ENCODE results near the gene RBM23.
"Not testable (repeated sequence)": the region's sequence is repeated elsewhere in the genome, so short reads cannot be mapped to it uniquely, and the experiment has no call there.

Gene RBM23

GRCh38 chr14:22918804-22919600 lies at the start of gene RBM23:
RBM23 (minus strand) TSS chr14:22919149.
- DNase-seq, result peak; percentile 97

GRCh38 chr14:22966783-22967269 lies 47.9 kb upstream of the RBM23 start:
- DNase-seq, result no peak

GRCh38 chr14:22965916-22966782 lies 47.2 kb upstream of the RBM23 start:
- not testable (repeated sequence) for DNase-seq

GRCh38 chr14:22962061-22962676 lies 43.2 kb upstream of the RBM23 start:
- no peak for DNase-seq

- DNase-seq, result no peak
Measured at GRCh38 chr14:22955702-22956569, 37.0 kb upstream of the RBM23 start.

DNA sequence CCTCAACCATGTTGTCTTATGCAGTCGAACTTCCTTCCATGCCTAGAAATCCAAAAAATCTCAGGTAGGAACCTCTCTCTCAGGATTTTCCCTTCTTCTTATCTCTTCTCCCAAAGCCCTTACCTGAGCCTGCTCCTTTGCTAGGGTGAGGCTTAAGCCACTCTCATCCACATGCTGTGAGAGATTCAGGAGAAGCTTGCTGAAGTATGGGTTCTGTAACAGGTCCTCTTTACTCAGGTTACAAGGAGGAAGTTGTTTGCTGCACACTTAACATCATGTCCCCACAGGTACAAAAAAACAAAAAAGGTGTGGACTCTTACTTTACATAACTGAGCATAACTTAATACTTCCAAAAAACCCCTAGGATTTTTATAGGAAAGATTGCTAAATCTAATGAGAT lies 33.5 kb upstream of the RBM23 start:
- no peak for DNase-seq

GRCh38 chr14:22951795-22952194 lies 32.8 kb upstream of the RBM23 start:
- DNase-seq, result not testable (repeated sequence)

DNA sequence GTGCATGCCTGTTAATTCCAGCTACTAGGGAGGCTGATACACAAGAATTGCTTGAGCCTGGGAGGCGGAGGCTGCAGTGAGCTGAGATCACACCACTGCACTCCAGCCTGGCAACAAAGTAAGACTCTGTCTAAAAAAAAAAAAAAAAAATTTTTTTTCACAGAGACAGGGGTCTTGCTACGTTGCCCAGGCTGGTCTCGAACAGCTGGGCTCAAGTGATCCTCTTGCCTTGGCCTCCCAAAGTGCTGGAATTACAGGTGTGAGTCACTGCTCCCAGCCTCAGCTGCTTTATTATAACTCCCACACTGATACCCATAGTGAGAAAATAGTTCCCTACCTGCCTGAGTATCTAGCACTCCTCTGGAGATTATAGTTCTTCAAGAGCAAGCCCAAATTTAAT lies 26.7 kb upstream of the RBM23 start:
- no peak for DNase-seq

DNA sequence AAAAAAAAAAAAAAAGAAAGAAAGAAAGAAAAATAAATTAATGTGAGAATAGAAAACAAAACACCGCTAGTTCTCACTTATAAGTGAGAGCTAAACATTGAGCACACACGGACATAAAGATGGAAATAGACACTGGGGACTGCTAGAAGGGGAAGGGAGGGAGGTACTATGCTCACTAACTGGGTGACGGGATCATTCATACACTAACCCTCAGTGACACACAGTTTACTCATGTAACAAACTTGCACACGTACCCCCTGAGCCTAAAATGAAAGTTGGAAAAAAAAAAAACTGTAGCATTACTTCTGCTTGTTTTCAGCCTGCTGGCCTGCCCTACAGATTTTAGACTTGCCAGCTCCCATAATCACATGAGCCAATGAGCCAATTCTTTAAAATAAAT lies 20.7 kb upstream of the RBM23 start:
- DNase-seq, result no peak

DNA sequence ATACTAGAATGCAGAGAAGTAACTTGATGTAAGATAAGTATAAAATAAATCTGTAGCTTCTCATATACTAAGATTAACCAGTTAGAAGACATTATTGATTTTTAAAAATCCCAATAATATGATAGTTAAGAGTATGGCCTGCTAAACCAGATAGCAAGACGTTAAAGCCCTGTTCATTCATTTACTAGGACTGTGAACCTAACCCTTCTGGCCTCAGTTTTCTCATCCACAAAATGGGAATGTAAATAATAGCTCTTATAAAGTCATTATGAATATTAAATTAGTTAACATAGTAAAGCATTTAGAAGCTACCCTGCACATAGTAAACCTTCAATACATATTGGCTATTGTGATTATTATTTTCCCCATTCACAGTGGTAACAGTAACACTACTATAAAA lies 16.2 kb upstream of the RBM23 start:
- no peak for DNase-seq

GRCh38 chr14:22932146-22932545 lies 13.2 kb upstream of the RBM23 start:
- no peak for DNase-seq

GRCh38 chr14:22929961-22930364 lies 11.0 kb upstream of the RBM23 start:
- no peak for DNase-seq

DNA sequence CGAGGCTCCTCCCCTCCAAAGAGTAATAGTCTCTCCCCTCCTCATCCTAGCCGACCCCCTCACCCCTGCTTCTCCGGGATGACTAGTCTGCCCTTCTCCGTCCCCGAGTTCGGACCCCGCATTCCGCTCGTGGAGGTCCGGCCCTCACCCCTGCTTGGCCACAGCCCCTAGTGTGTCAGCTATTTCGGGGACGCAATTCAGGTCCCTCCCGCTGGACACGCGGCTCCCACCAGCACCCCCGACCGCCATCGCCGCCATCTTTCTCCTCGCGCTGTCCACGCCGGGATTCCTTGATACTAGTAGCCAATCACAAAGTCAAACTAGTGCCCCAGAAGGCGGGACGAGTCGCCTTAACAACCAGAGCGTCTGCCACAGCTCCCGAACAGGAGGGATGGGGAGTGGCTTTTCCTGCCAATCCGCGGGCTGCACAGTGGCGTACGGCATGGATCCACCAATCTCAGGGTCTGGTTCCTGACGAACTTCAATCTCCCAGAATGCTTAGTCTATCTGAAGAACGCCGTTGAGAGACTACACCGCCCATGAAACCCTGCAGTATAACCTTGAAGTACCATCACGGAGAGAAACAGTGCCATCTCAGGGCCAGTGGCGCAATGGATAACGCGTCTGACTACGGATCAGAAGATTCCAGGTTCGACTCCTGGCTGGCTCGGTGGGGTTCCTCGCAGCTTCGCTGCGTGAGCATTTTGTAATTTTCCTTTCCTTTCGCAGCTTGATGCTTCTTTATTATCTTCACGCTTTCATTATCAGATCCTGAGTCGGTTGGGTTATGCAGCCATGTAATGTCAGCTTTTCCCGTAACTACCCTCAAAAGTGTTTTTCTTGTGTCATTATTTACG lies 10.4 kb upstream of the RBM23 start, which contains the start of gene PRMT5:
Gene PRMT5, minus strand, starts transcription at position 273 of the 857 bp plus-strand sequence. Its CDS starts 15 bp downstream, at position 258.
- DNase-seq, result peak; percentile 97

- DNase-seq, result no peak
Measured at GRCh38 chr14:22928237-22929103, 9.5 kb upstream of the RBM23 start.

DNA sequence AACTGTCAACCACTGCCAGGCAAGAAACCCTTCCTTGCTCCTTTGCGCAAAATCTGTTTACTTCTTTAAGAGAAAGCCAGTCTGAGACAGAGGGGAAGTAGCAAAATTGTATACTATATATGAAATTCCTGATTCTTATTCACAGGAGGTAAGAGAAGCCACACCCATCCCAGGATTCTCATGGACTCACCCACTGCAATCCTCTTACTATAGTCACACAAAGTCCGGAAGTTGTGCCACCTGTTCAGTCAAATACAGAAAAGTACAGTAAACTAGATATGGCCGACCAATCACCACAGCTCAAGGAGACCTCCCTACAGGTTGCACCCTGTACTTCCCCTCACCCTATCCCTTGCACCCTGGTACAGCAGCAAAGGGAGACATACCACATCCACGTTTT lies 7.4 kb upstream of the RBM23 start:
- DNase-seq, result no peak

DNA sequence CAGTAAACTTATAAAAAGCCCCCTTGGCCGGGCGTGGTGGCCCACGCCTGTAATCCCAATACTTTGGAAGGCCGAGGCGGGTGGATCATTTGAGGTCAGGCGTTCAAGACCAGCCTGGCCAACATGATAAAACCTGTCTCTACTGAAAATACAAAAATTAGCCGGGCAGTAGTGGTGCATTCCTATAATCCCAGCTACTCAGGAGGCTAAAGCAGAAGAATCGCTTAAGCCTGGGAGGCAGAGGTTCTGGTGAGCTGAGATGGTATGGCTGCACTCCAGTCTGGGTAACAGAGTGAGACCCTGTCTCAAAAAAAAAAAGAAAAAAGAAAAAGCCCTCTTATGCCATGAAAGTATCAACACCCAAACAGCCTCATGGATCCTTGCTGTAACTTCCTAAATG lies 6.6 kb upstream of the RBM23 start:
- no peak for DNase-seq

GRCh38 chr14:22923746-22924145 lies 4.8 kb upstream of the RBM23 start:
- no peak for DNase-seq

DNA sequence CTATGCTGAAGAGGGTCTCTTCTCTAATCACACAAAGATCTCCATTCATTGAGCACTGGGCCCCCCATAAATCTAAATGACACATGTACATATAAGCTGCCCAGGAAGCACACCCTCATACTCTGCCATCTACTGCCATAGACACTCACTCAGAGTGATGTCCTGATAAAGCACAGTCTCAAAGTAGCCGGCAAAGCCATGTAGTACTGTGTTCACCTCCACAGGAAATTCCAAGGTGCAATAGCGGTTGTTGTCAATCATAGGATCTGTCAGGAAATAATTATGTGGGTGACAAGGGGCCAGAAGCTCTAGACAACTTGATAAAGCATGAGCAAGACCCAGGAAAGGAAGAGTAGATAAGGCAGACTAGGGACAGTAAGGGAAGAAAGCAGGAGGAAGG lies 3.3 kb upstream of the RBM23 start:
- no peak for DNase-seq

- no peak for DNase-seq
Measured at GRCh38 chr14:22920697-22921096, 1.7 kb upstream of the RBM23 start.

GRCh38 chr14:22919601-22919921 lies 612 bp upstream of the RBM23 start:
- DNase-seq, result no peak

Data from T1000 (cell line).